HepG2 (cell line): ENCODE results near the gene IQCN. TPM values are rescaled to one million over a fixed set of nuclear protein-coding genes. Genes with fewer than 3 reads are reported as not detected.

Source experiments
- CEBPG ChIP-seq: IDR thresholded peaks from 2 replicates; pipeline ENCODE4 v1.6.1; 2016
- ERF ChIP-seq: IDR thresholded peaks from 2 replicates; pipeline ENCODE4 v1.6.1; 2018; ENCODE audit warnings: missing biosample characterization, missing genetic modification reagents
- GABPB1 ChIP-seq: IDR thresholded peaks from 2 replicates; pipeline ENCODE4 v1.6.1; 2016; ENCODE audit warnings: mild to moderate bottlenecking, missing genetic modification reagents, moderate library complexity, missing compliant biosample characterization
- GLI4 ChIP-seq: sonication (generic); formaldehyde crosslinking; IDR thresholded peaks from 2 replicates; pipeline ENCODE4 v1.5.1; 2020; ENCODE audit warnings: missing genetic modification reagents, mild to moderate bottlenecking, moderate library complexity, borderline replicate concordance
- IKZF1 ChIP-seq: fragments of 450-650 bp; IDR thresholded peaks from 2 replicates; pipeline ENCODE4 v1.7.1; 2016
- KDM4B ChIP-seq: sonication (generic); formaldehyde crosslinking; IDR thresholded peaks from 2 replicates; pipeline ENCODE4 v1.4.0; 2020; ENCODE audit warnings: missing genetic modification reagents
- MAFG ChIP-seq: sonication (generic); formaldehyde crosslinking; IDR thresholded peaks from 2 replicates; pipeline ENCODE4 v1.5.1; 2020; ENCODE audit warnings: mild to moderate bottlenecking, missing genetic modification reagents
- MAZ ChIP-seq, 2 experiments: sonication (generic) in 1 of 2; formaldehyde crosslinking in 1 of 2; IDR thresholded peaks; 2 replicates each; pipeline versions ENCODE4 v1.5.0 to v1.6.1; 2012 to 2020; ENCODE audit warnings: low read depth in 2 of 2, mild to moderate bottlenecking in 2 of 2, borderline replicate concordance in 1 of 2, improper control_type of control experiment in 1 of 2, low read length in 1 of 2, missing genetic modification reagents in 1 of 2, moderate library complexity in 1 of 2
- MIER3 ChIP-seq: IDR thresholded peaks from 2 replicates; pipeline ENCODE4 v1.6.1; 2016; ENCODE audit warnings: missing compliant biosample characterization, borderline replicate concordance
- NR2F6 ChIP-seq, 2 experiments: IDR thresholded peaks; 2 replicates each; pipeline ENCODE4 v1.6.1; 2016; ENCODE audit warnings: antibody characterized with exemption in 1 of 2, mild to moderate bottlenecking in 1 of 2
- PHF8 ChIP-seq: sonication (generic); formaldehyde crosslinking; IDR thresholded peaks from 2 replicates; pipeline ENCODE4 v1.5.0; 2020; ENCODE audit warnings: missing genetic modification reagents
- PLSCR1 ChIP-seq: sonication (generic); formaldehyde crosslinking; IDR thresholded peaks from 2 replicates; pipeline ENCODE4 v1.5.0; 2020; ENCODE audit warnings: missing genetic modification reagents, mild to moderate bottlenecking, borderline replicate concordance
- ZFP82 ChIP-seq: sonication (generic); formaldehyde crosslinking; IDR thresholded peaks from 2 replicates; pipeline ENCODE4 v1.5.1; 2020; ENCODE audit warnings: mild to moderate bottlenecking, missing genetic modification reagents, borderline replicate concordance
- ZFX ChIP-seq: sonication (generic); formaldehyde crosslinking; IDR thresholded peaks from 2 replicates; pipeline ENCODE4 v1.4.0; 2020; ENCODE audit warnings: mild to moderate bottlenecking, low read depth, missing genetic modification reagents, moderate library complexity
- ZNF224 ChIP-seq: sonication (generic); formaldehyde crosslinking; IDR thresholded peaks from 2 replicates; pipeline ENCODE4 v1.5.0; 2020; ENCODE audit warnings: mild to moderate bottlenecking, missing genetic modification reagents
- ZNF256 ChIP-seq: sonication (generic); formaldehyde crosslinking; conservative IDR thresholded peaks from 2 replicates; pipeline ENCODE4 v1.4.0; 2020; ENCODE audit warnings: missing genetic modification reagents
- ZNF432 ChIP-seq: sonication (generic); formaldehyde crosslinking; IDR thresholded peaks from 2 replicates; pipeline ENCODE4 v1.5.0; 2020; ENCODE audit warnings: missing genetic modification reagents, mild to moderate bottlenecking, borderline replicate concordance
- ZNF451 ChIP-seq: sonication (generic); formaldehyde crosslinking; IDR thresholded peaks from 2 replicates; pipeline ENCODE4 v1.5.0; 2020; ENCODE audit warnings: mild to moderate bottlenecking, missing genetic modification reagents
- ZNF512 ChIP-seq: sonication (generic); formaldehyde crosslinking; IDR thresholded peaks from 2 replicates; pipeline ENCODE4 v1.4.0; 2020; ENCODE audit warnings: mild to moderate bottlenecking, missing genetic modification reagents
- ZNF746 ChIP-seq: sonication (generic); formaldehyde crosslinking; IDR thresholded peaks from 2 replicates; pipeline ENCODE4 v1.8.0; 2022; ENCODE audit warnings: mild to moderate bottlenecking, missing genetic modification reagents
- polyA plus RNA-seq, 8 experiments: library from polyadenylated mRNA; depleted of rRNA in 3 of 8; stranded (reverse) in 7 of 8; unstranded in 1 of 8; fragments of >200 nt; fragmentation: Illumina TruSeq in 4 of 8; extraction: Trizol in 4 of 8; gene quantifications; 2 replicates each; pipeline versions ENCODE4 v1.2.1 to v1.2.3, GENCODE V29; 2011 to 2016; ENCODE audit warnings: low read depth in 4 of 8, missing spikeins in 1 of 8, mixed read lengths in 1 of 8; ENCODE audit not compliant: insufficient read depth in 1 of 8
- total RNA-seq, 5 experiments: library from RNA; depleted of rRNA; stranded (reverse); fragments of >200 nt; fragmentation: Illumina TruSeq; extraction: Trizol; gene quantifications; 2 replicates each; pipeline ENCODE4 v1.2.3, GENCODE V29; 2016; ENCODE audit warnings: low read depth in 1 of 5
- TF ChIP-seq, protein P1 (sequence below), 2 experiments: sonication (generic) in 1 of 2; formaldehyde crosslinking in 1 of 2; IDR thresholded peaks; 2 replicates each; pipeline versions ENCODE4 v1.4.0 to v1.6.1; 2018 to 2020; ENCODE audit warnings: missing genetic modification reagents in 2 of 2, borderline replicate concordance in 1 of 2, low read depth in 1 of 2, mild to moderate bottlenecking in 1 of 2, missing biosample characterization in 1 of 2
- TF ChIP-seq, protein P2 (sequence below): sonication (generic); formaldehyde crosslinking; IDR thresholded peaks from 2 replicates; pipeline ENCODE4 v1.5.0; 2020; ENCODE audit warnings: mild to moderate bottlenecking, missing genetic modification reagents

IQCN gene
- total and polyA plus RNA-seq, 2 of the 13 experiments (the other 11 are each of a cell fraction or from before 2014, with no cell fraction given), result 0.04 to 0.18 TPM

- peak; percentile 41; the same call in 1 of the 2 replicates for TF ChIP-seq ERF (CRISPR knock-in tag)
- peak; percentile 71 for TF ChIP-seq ZFX (CRISPR knock-in tag)
- TF ChIP-seq IKZF1, result no peak
- TF ChIP-seq, protein P1, sequence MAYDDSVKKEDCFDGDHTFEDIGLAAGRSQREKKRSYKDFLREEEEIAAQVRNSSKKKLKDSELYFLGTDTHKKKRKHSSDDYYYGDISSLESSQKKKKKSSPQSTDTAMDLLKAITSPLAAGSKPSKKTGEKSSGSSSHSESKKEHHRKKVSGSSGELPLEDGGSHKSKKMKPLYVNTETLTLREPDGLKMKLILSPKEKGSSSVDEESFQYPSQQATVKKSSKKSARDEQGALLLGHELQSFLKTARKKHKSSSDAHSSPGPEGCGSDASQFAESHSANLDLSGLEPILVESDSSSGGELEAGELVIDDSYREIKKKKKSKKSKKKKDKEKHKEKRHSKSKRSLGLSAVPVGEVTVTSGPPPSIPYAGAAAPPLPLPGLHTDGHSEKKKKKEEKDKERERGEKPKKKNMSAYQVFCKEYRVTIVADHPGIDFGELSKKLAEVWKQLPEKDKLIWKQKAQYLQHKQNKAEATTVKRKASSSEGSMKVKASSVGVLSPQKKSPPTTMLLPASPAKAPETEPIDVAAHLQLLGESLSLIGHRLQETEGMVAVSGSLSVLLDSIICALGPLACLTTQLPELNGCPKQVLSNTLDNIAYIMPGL (CRISPR knock-in tag; IDR thresholded peaks at IDR 0.05; ENCODE audit: borderline replicate concordance in 1 of 2, low read depth in 1 of 2), result peak; percentile 88 to 92
- no peak; the same call in 1 of the 2 replicates for TF ChIP-seq ZNF224 (CRISPR knock-in tag)
- peak; percentile 80; the same call in 1 of the 2 replicates for TF ChIP-seq ZFP82
- TF ChIP-seq MAFG (CRISPR knock-in tag), result no peak
- no peak for TF ChIP-seq ZNF256 (CRISPR knock-in tag)
- TF ChIP-seq, protein P2, sequence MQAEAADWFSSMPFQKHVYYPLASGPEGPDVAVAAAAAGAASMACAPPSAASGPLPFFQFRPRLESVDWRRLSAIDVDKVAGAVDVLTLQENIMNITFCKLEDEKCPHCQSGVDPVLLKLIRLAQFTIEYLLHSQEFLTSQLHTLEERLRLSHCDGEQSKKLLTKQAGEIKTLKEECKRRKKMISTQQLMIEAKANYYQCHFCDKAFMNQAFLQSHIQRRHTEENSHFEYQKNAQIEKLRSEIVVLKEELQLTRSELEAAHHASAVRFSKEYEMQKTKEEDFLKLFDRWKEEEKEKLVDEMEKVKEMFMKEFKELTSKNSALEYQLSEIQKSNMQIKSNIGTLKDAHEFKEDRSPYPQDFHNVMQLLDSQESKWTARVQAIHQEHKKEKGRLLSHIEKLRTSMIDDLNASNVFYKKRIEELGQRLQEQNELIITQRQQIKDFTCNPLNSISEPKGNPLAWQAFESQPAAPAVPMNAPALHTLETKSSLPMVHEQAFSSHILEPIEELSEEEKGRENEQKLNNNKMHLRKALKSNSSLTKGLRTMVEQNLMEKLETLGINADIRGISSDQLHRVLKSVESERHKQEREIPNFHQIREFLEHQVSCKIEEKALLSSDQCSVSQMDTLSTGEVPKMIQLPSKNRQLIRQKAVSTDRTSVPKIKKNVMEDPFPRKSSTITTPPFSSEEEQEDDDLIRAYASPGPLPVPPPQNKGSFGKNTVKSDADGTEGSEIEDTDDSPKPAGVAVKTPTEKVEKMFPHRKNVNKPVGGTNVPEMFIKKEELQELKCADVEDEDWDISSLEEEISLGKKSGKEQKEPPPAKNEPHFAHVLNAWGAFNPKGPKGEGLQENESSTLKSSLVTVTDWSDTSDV (CRISPR knock-in tag), result peak; percentile 29; the same call in 1 of the 2 replicates
- TF ChIP-seq GABPB1 (CRISPR knock-in tag), result peak; percentile 47; the same call in 1 of the 2 replicates
- TF ChIP-seq PHF8, result peak; percentile 19; the same call in 1 of the 2 replicates
- 0 out of 2 replicates have a peak, but pooled peaks have one; percentile 16 for TF ChIP-seq NR2F6 (IDR thresholded peaks at IDR 0.05)
- peak; percentile 51 for TF ChIP-seq NR2F6 (CRISPR knock-in tag; IDR thresholded peaks at IDR 0.05)
- TF ChIP-seq ZNF451, result 0 out of 2 replicates have a peak, but pooled peaks have one; percentile 32
- TF ChIP-seq ZNF432 (CRISPR knock-in tag), result no peak
- TF ChIP-seq PLSCR1, result no peak
- TF ChIP-seq CEBPG (CRISPR knock-in tag), result peak; percentile 31
- TF ChIP-seq ZNF746 (CRISPR knock-in tag), result peak; percentile 33; the same call in 1 of the 2 replicates
- peak; percentile 84 for TF ChIP-seq MAZ (IDR thresholded peaks at IDR 0.05; ENCODE audit: borderline replicate concordance, low read depth, low read length)
- peak; percentile 83 for TF ChIP-seq MAZ (CRISPR knock-in tag; IDR thresholded peaks at IDR 0.05; ENCODE audit: low read depth)
- no peak for TF ChIP-seq ZNF512 (CRISPR knock-in tag)
- TF ChIP-seq GLI4, result 0 out of 2 replicates have a peak, but pooled peaks have one; percentile 20
- TF ChIP-seq MIER3 (CRISPR knock-in tag), result 0 out of 2 replicates have a peak, but pooled peaks have one; percentile 39
- no peak for TF ChIP-seq KDM4B
Observed at GRCh38 chr19:18279516-18280246, 5.4 kb upstream of the IQCN start (continued).
